Activated T-cell treated with anti-CD3 and anti-CD28 coated beads, Interleukin-2, amount 50 U/mL, for 24 hours (primary cell): ENCODE results near the gene DCLK1.
"Not testable (repeated sequence)": the region's sequence is repeated elsewhere in the genome, so short reads cannot be mapped to it uniquely, and the experiment has no call there.

Experiments used
- DNase-seq: peaks from one replicate; pipeline ENCODE4 v3.0.0-alpha.2; 2020
- H3K27ac Mint-ChIP-seq: 2 replicates; pipeline ENCODE4 v1.8.0; 2020; ENCODE audit warnings: mild to moderate bottlenecking, mixed read lengths
- H3K27me3 Mint-ChIP-seq: 2 replicates; pipeline ENCODE4 v1.8.0; 2020; ENCODE audit warnings: mixed read lengths
- H3K36me3 Mint-ChIP-seq: 2 replicates; pipeline ENCODE4 v1.8.0; 2020; ENCODE audit warnings: low read depth, mixed read lengths
- H3K4me1 Mint-ChIP-seq: 2 replicates; pipeline ENCODE4 v1.8.0; 2020; ENCODE audit warnings: low read depth, mixed read lengths
- H3K4me3 Mint-ChIP-seq: 2 replicates; pipeline ENCODE4 v1.8.0; 2020; ENCODE audit warnings: mild to moderate bottlenecking, moderate library complexity, mixed read lengths
- H3K9me3 Mint-ChIP-seq: 2 replicates; pipeline ENCODE4 v1.8.0; 2020; ENCODE audit warnings: mixed read lengths

The DCLK1 gene

GRCh38 chr13:36086117-36086516 is 45.1 kb downstream of the DCLK1 start:
- no peak overlapping the region for H3K27ac Mint-ChIP-seq
- H3K27me3 Mint-ChIP-seq: no peaks in the 10 kb centered on the region
- H3K9me3 Mint-ChIP-seq: no peaks in the 10 kb centered on the region
- H3K4me1 Mint-ChIP-seq: no peaks in the 10 kb centered on the region
- no peak for DNase-seq
- no peak overlapping the region for H3K4me3 Mint-ChIP-seq
- no peaks in the 10 kb centered on the region for H3K36me3 Mint-ChIP-seq

- Mint-ChIP-seq H3K27me3 (no peaks in the 10 kb centered on the region), H3K27ac (no peak overlapping the region), H3K36me3 (no peaks in the 10 kb centered on the region), H3K4me1 (no peaks in the 10 kb centered on the region), H3K4me3 (no peak overlapping the region), H3K9me3 (peaks cover 3% of the 10 kb centered on the region)
- no peak for DNase-seq
Measured at GRCh38 chr13:36084131-36084530, 47.1 kb downstream of the DCLK1 start.

GRCh38 chr13:36082806-36083205 is 48.4 kb downstream of the DCLK1 start:
- Mint-ChIP-seq H3K27me3 (no peaks in the 10 kb centered on the region), H3K9me3 (peaks cover 3% of the 10 kb centered on the region), H3K4me3 (no peak overlapping the region), H3K4me1 (no peaks in the 10 kb centered on the region), H3K27ac (no peak overlapping the region), H3K36me3 (no peaks in the 10 kb centered on the region)
- no peak for DNase-seq

- H3K9me3 Mint-ChIP-seq: peaks cover 3% of the 10 kb centered on the region
- DNase-seq: no peak
- no peak overlapping the region for H3K4me3 Mint-ChIP-seq
- no peaks in the 10 kb centered on the region for H3K4me1 Mint-ChIP-seq
- H3K27ac Mint-ChIP-seq: no peak overlapping the region
- no peaks in the 10 kb centered on the region for H3K36me3 Mint-ChIP-seq
- no peaks in the 10 kb centered on the region for H3K27me3 Mint-ChIP-seq
Measured at GRCh38 chr13:36082396-36082795, 48.8 kb downstream of the DCLK1 start.

GRCh38 chr13:36076211-36076610 is 55.0 kb downstream of the DCLK1 start:
- Mint-ChIP-seq H3K27ac (no peak overlapping the region), H3K4me1 (no peaks in the 10 kb centered on the region), H3K36me3 (no peaks in the 10 kb centered on the region), H3K27me3 (no peaks in the 10 kb centered on the region), H3K4me3 (no peak overlapping the region), H3K9me3 (peaks cover 5% of the 10 kb centered on the region)
- DNase-seq: no peak

GRCh38 chr13:36074659-36075058 is 56.5 kb downstream of the DCLK1 start:
- H3K4me1 Mint-ChIP-seq: no peaks in the 10 kb centered on the region
- H3K4me3 Mint-ChIP-seq: no peak overlapping the region
- no peak overlapping the region for H3K27ac Mint-ChIP-seq
- no peak for DNase-seq
- no peaks in the 10 kb centered on the region for H3K36me3 Mint-ChIP-seq
- no peaks in the 10 kb centered on the region for H3K27me3 Mint-ChIP-seq
- H3K9me3 Mint-ChIP-seq: peaks cover 1% of the 10 kb centered on the region

- Mint-ChIP-seq H3K27ac (no peak overlapping the region), H3K9me3 (peaks cover 1% of the 10 kb centered on the region), H3K36me3 (no peaks in the 10 kb centered on the region), H3K4me1 (no peaks in the 10 kb centered on the region), H3K27me3 (no peaks in the 10 kb centered on the region), H3K4me3 (no peak overlapping the region)
- no peak for DNase-seq
Measured at GRCh38 chr13:36072152-36072935, 58.8 kb downstream of the DCLK1 start.

GRCh38 chr13:36070504-36071192 is 60.5 kb downstream of the DCLK1 start:
- not testable (repeated sequence) for H3K27me3 Mint-ChIP-seq, H3K4me1 Mint-ChIP-seq, DNase-seq, H3K9me3 Mint-ChIP-seq, H3K27ac Mint-ChIP-seq, H3K36me3 Mint-ChIP-seq, H3K4me3 Mint-ChIP-seq

- Mint-ChIP-seq H3K9me3 (no peaks in the 10 kb centered on the region), H3K4me3 (no peak overlapping the region), H3K36me3 (no peaks in the 10 kb centered on the region), H3K4me1 (no peaks in the 10 kb centered on the region), H3K27ac (no peak overlapping the region), H3K27me3 (no peaks in the 10 kb centered on the region)
- no peak for DNase-seq
Measured at GRCh38 chr13:36069881-36070366, 61.3 kb downstream of the DCLK1 start.

- no peak overlapping the region for H3K27ac Mint-ChIP-seq
- no peaks in the 10 kb centered on the region for H3K36me3 Mint-ChIP-seq
- H3K9me3 Mint-ChIP-seq: peaks cover 1% of the 10 kb centered on the region
- no peaks in the 10 kb centered on the region for H3K27me3 Mint-ChIP-seq
- H3K4me1 Mint-ChIP-seq: no peaks in the 10 kb centered on the region
- no peak overlapping the region for H3K4me3 Mint-ChIP-seq
- DNase-seq: no peak
Measured at GRCh38 chr13:36068991-36069390, 62.2 kb downstream of the DCLK1 start.

- Mint-ChIP-seq H3K27me3 (no peaks in the 10 kb centered on the region), H3K9me3 (peaks cover 4% of the 10 kb centered on the region), H3K27ac (no peak overlapping the region), H3K4me1 (no peaks in the 10 kb centered on the region), H3K4me3 (no peak overlapping the region), H3K36me3 (no peaks in the 10 kb centered on the region)
- DNase-seq: no peak
Measured at GRCh38 chr13:36068566-36068965, 62.6 kb downstream of the DCLK1 start.

- no peak overlapping the region for H3K4me3 Mint-ChIP-seq
- no peaks in the 10 kb centered on the region for H3K27me3 Mint-ChIP-seq
- peaks cover 4% of the 10 kb centered on the region for H3K9me3 Mint-ChIP-seq
- H3K36me3 Mint-ChIP-seq: no peaks in the 10 kb centered on the region
- no peaks in the 10 kb centered on the region for H3K4me1 Mint-ChIP-seq
- H3K27ac Mint-ChIP-seq: no peak overlapping the region
- no peak for DNase-seq
Measured at GRCh38 chr13:36067746-36068381, 63.3 kb downstream of the DCLK1 start.

- Mint-ChIP-seq H3K27ac (no peak overlapping the region), H3K4me1 (no peaks in the 10 kb centered on the region)
Measured at GRCh38 chr13:36062249-36062648, 68.9 kb downstream of the DCLK1 start.

GRCh38 chr13:36061621-36062020 is 69.6 kb downstream of the DCLK1 start:
- Mint-ChIP-seq H3K9me3 (peaks cover 4% of the 10 kb centered on the region), H3K27me3 (no peaks in the 10 kb centered on the region), H3K27ac (no peak overlapping the region), H3K4me3 (no peak overlapping the region), H3K36me3 (no peaks in the 10 kb centered on the region), H3K4me1 (no peaks in the 10 kb centered on the region)
- DNase-seq: no peak

More at GRCh38 chr13:36062249-36062648, 68.9 kb downstream of the DCLK1 start:
- H3K4me3 Mint-ChIP-seq: no peak overlapping the region
- no peaks in the 10 kb centered on the region for H3K36me3 Mint-ChIP-seq
- H3K27me3 Mint-ChIP-seq: no peaks in the 10 kb centered on the region
- peaks cover 4% of the 10 kb centered on the region for H3K9me3 Mint-ChIP-seq
- DNase-seq: no peak

GRCh38 chr13:36061054-36061453 is 70.1 kb downstream of the DCLK1 start:
- Mint-ChIP-seq H3K4me1 (no peaks in the 10 kb centered on the region), H3K27ac (no peak overlapping the region), H3K9me3 (peaks cover 4% of the 10 kb centered on the region), H3K27me3 (no peaks in the 10 kb centered on the region), H3K36me3 (no peaks in the 10 kb centered on the region), H3K4me3 (no peak overlapping the region)
- no peak for DNase-seq
